Lower leg skin (tissue), 4 donors: ENCODE measurements around the gene ZNF76. TPM values are rescaled to one million over a fixed set of nuclear protein-coding genes. Genes with fewer than 3 reads are reported as not detected.

Experiments used
- DNase-seq, 2 donors: peaks; one replicate each; pipeline ENCODE4 v3.0.0-alpha.2; 2019; ENCODE audit warnings: low spot score in 2 of 2
- H3K4me3 ChIP-seq: fragments of 200-600 bp; sonication (generic); 2 replicates; pipeline ENCODE4 v1.5.1; 2017; ENCODE audit warnings: mild to moderate bottlenecking, low read depth; ENCODE audit not compliant: poor library complexity, severe bottlenecking
- CTCF ChIP-seq, 3 donors: fragments of 450-650 bp; IDR thresholded peaks; one replicate each; pipeline ENCODE4 v1.5.1; 2016; ENCODE audit warnings: antibody characterized with exemption in 3 of 3, mild to moderate bottlenecking in 3 of 3, moderate library complexity in 2 of 3
- POLR2A ChIP-seq, 2 donors: fragments of 450-650 bp; IDR thresholded peaks; one replicate each; pipeline ENCODE4 v1.6.1; 2016 to 2017; ENCODE audit warnings: antibody characterized with exemption in 2 of 2, mild to moderate bottlenecking in 1 of 2, moderate library complexity in 1 of 2
- WGBS, 2 donors: methylation state at CpG; one replicate each; pipeline ENCODE4 v1.1.5; 2018; 5-methylcytosine and 5-hydroxymethylcytosine counted together
- intact Hi-C: fragments of 100-400 bp; cut with DNase I; formaldehyde crosslinking; loops from one replicate; pipeline ENCODE4 v1.15.0; 2023; ENCODE audit warnings: low total_unique reads
- total RNA-seq, 4 donors: library from RNA; depleted of rRNA; stranded (reverse); fragments of >200 nt; gene quantifications; one replicate each; pipeline ENCODE4 v1.1.0, GENCODE V29; 2016

Gene ZNF76
- total RNA-seq, 4 donors from 2014 or later = 12.4 to 21.4 (median 16.8) TPM

- intact Hi-C loops = no loop called here
- no peak overlapping the region for H3K4me3 ChIP-seq
- TF ChIP-seq CTCF (IDR thresholded peaks at IDR 0.05) (no peak), POLR2A (IDR thresholded peaks at IDR 0.05) (no peak)
- no peak for DNase-seq
- WGBS, 2 donors = 100% methylated on average over 1 of the region's 1 CpG
Observed at GRCh38 chr6:35230498-35230897, 29.0 kb upstream of the ZNF76 start.

- no peak for TF ChIP-seq POLR2A (IDR thresholded peaks at IDR 0.05)
- no peak for TF ChIP-seq CTCF (IDR thresholded peaks at IDR 0.05)
- DNase-seq = no peak
- H3K4me3 ChIP-seq = no peak overlapping the region
- 60 to 88% methylated on average over 1 of the region's 1 CpG for WGBS, 2 donors
- intact Hi-C loops = no loop called here
Observed at GRCh38 chr6:35230950-35231349, 28.6 kb upstream of the ZNF76 start.

- no peak overlapping the region for H3K4me3 ChIP-seq
- WGBS, 2 donors = 96 to 100% methylated on average over 7 of the region's 7 CpGs
- no peak for TF ChIP-seq POLR2A (IDR thresholded peaks at IDR 0.05)
- no peak for TF ChIP-seq CTCF (IDR thresholded peaks at IDR 0.05)
- DNase-seq = no peak
- intact Hi-C loops = no loop called here
Observed at GRCh38 chr6:35231563-35231962, 28.0 kb upstream of the ZNF76 start.

- WGBS, 2 donors = 68% methylated on average over 4 of the region's 4 CpGs
- no peak overlapping the region for H3K4me3 ChIP-seq
- intact Hi-C loops = no loop called here
- TF ChIP-seq POLR2A (IDR thresholded peaks at IDR 0.05) (no peak), CTCF (IDR thresholded peaks at IDR 0.05) (no peak)
- no peak for DNase-seq
Observed at GRCh38 chr6:35234901-35235300, 24.6 kb upstream of the ZNF76 start.

GRCh38 chr6:35236223-35236622 lies 23.3 kb upstream of the ZNF76 start:
- intact Hi-C loops = no loop called here
- DNase-seq = no peak
- TF ChIP-seq CTCF (IDR thresholded peaks at IDR 0.05) = no peak
- no peak for TF ChIP-seq POLR2A (IDR thresholded peaks at IDR 0.05)
- no peak overlapping the region for H3K4me3 ChIP-seq
- 97 to 98% methylated on average over 5 of the region's 5 CpGs for WGBS, 2 donors

- 81 to 87% methylated on average over 3 of the region's 3 CpGs for WGBS, 2 donors
- TF ChIP-seq CTCF (IDR thresholded peaks at IDR 0.05) (no peak), POLR2A (IDR thresholded peaks at IDR 0.05) (no peak)
- DNase-seq = no peak
- intact Hi-C loops = no loop called here
- no peak overlapping the region for H3K4me3 ChIP-seq
Observed at GRCh38 chr6:35237476-35237875, 22.1 kb upstream of the ZNF76 start.
